ENCODE measurements around the gene PPM1M.

The PPM1M gene

DNA sequence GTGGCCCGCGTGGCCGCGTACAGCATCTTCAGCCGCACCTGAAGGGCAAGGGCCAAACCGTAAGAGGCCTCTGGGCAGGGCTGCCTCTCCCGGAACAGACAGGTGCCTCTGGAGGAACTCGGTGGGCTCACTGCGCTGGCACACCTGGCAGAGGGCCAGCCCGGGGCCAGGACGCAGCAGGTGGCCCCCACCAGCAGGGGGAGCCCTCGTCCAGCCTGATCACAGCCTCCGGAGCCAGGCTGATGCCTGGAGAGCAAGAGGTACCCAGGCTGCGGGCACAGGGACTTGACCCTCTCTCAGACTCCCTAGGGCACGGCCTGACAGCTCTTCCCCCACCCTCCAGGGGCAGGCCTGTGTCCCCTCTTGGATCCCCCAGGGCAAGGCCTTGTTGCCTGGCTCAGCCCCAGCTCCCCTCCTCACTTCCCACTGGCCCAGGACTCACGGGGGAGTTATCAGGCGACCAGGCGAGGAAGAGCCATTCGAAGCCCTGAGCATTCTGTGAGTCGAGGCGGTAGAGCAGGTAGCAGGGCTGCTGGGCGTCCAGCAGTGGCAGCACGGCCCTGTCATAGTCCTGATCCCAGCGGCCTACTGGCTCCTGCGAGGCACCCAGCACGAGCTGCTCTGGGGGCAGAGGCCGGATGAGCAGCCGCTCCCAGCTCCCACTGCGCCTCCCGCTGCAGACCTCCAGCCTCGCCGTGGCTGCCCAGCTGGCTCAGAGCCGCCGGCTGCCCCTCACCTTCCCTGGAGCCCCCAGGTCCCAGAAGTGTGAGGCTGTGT lies 13.9 kb upstream of the PPM1M start:
- DNase-seq: peak; percentile 62 to 81

DNA sequence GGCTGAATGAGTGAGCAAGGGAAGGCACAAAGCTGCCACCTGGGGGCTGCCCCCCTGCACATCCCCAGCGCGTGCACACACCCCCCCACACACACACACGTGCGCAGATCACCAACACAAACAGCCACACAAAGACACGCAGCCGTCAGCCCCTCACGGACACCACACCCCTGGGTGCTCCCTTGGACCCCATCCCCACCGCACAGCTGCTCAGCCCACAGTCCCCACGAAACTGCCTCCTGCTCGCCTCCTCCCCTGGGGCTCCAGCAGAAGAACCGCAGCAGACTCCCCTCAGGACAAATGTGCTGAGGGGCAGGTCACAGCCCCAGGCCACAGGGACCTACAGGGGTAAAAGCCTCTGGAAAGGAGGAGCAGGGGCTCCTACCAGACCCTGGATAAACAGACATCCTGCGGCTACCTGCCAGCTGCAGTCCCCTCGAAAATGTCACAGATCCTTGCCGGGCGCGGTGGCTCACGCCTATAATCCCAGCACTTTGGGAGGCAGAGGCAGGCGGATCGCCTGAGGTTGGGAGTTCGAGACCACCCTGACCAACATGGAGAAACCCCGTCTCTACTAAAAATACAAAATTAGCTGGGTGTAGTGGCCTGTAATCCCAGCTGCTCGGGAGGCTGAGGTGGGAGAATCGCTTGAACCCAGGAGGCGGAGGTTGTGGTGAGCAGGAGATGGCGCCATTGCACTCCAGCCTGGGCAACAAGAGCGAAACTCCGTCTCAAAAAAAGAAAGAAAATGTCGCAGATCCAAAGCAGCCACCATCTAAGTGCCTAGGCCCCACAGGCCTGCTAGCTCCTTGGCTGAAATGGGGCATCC lies 13.1 kb upstream of the PPM1M start:
- no peak for DNase-seq

DNA sequence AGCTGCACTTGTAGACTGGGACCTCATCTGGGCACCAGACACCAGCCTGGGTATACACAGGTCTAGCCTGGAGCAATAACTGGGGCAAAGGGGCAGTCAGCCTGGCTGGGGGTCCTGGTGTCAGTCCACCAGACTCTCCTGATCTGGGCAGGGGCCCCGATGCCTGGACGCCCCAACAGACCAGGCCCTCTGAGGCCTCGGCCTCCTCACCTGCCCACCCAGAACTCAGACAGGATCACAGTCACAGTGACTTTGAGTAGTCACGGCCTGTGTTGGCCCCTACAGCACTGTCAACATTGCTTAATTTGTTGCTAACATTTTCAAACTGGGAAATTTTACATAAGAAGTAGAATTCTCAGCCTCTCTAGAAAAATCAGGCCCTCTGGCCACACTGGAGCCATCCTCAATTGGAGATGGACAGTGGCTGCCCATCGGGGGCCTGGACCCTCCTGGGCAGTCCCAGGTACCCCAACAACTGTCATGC lies 12.4 kb upstream of the PPM1M start:
- DNase-seq: no peak

DNA sequence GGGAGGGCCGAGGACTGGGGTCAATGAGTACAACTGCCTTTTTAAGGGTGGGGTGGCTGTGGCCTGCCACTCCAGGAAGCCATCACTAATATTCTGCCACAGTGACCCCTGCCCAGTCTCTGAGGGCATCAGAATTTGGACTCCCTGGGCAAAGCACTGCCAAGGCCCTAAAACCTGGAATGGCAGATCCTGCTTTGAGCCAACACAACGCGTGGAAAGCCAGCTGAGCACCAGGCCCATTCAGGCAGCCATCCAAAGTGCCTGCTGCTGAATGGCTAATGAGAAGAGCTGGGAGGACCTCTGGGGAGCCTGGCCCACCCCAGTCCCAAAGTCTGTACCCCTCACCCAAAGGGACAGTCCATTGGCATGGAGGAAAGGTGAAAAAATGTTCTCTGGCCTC lies 11.6 kb upstream of the PPM1M start:
- no peak for DNase-seq

DNA sequence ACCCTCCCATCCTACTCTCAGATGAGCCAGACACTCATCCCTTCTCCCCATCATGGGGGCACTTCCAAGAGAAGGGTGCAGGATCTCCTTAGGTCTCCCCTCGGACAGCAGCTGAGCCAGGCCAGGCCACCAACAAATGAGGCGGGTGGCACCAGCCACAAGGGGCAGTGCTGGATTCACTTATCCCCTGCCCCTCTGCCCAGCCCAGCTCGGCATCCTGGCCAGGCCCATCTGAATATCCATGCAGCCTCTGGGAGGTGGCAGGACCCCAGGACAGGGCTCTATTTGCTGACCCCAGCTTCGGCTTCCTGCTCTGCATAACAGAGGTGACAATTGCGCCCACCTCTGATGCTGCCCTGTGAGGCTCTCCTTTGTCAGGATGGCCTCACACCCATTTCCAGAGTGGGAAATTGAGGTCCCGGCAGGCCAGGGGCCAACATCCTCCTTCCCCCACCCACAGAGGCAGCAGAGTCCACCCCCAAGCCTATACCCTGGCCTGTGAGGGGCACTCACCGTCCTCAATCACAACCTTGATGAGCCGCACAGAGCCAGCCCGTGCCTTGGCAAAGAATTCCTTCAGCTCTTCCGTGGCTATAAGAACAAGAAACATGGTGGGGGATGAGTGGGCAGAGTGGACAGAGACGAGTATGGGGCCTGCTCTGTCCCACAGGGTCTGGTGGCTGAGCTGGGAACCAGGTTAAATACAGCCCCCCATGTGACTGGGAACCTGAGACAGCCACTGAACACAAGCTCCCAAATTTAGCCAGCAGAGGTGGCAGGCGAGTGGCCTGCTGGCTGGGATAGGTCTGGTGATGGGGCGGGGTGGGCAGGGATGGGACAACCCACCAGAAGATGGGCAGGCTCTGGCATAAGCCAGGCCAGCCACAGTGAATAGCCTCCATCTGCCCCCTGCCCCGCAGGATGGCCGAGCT lies 10.8 kb upstream of the PPM1M start:
- no peak for DNase-seq

DNA sequence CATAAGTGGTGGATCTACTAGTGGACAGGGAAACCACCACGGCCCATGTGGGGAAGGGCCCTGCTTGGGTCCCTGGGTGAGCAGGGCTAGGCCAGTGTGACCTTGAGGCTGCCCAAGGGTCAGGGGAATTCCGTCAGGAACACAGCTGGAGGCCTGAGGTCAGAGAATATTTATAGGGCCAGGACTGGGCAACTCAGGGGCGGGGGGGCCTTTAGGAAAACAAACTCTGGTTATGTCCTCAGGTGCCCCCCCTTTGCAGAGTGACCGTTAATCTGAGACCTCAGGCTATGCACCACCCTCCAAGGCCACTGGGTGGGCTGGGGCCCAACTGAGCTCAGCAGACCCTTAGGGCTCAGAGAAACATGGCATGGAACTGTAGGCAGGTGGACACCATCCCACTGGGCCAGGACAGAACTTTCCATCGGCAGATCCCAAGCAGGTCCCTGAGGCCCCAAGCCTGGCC lies 9.1 kb upstream of the PPM1M start:
- DNase-seq: no peak

DNA sequence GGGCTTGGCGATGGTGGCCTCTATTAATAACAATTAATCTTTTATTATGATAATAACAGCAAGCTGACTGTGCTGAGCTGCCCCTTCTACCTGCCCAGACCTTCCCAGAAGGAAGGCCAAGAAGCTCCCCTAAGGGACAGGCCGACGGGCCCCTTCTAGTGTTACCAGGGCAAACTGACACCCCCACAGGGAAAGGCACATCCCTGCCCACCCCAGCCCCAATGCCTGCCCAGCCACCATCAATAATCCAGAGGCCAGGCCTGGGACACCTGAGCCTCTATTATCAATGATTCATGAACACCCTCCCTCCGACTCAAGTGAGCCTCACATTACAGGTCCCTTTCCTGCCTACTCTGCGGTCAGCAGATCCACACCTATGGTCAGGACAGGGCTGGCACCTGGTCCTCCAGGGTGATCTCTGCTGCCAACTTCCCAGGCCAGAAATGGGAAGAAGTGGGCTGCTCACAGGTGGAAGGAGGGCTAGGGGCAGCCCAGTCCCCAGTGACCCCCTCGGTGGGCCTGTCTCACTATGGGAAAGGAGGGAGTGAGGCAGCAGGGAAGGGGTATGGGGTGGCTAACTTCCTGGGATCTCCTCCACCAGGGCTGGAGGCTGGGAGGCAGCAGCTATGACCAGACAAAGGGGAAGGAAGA lies 8.4 kb upstream of the PPM1M start:
- DNase-seq: no peak

DNA sequence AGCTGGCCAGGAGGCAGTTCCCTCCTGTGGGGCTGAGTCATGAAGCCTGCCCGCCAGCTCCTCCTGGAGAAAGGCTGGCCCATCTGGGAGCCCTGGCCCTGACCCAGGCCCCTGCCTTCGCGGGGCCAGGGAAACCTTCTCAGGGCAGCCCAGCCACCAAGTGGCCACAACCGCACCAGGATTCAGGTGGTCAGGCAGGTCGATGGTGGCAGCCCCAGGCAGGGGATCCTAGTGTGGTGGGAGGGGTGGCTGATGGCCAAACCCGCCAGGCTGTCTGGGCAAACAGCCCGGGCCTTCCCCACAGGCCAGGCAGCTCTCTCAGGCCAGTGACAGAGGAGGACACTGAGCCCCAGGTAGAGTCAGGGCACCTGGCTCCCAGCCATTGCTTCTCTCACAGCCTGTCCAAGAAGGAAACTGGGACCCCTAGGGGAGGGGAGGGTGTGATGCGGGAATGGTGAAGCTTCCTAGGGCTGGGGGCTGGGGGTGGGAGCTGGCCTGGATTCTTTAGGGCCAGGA lies 7.8 kb upstream of the PPM1M start:
- peak; percentile 76 to 88 for DNase-seq

DNA sequence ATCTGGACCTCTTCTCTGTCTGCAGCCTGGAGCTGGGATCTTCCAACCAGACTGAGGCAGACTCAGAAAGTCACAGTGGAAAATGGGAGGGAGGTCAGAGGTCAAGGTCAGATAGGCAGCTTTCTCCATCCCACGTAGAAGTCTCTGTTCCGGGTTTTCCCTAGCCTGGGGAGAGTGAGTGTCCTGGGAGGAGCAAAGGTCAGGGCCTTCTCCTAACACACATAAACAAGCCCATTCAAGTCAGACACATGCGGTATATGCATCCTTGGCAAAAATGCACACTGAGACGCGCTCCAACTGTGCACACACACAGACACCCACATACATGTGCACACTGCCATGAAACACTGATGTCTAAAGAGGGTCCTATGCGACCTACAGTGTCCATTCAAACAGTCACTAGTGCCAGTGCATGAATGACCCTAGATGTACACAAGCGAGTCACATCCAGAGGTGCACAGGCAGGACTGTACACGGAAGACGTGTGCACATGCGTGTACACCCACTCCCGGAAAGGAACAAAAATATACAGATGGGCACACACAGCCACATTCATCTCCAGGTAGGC lies 7.3 kb upstream of the PPM1M start:
- no peak for DNase-seq

DNA sequence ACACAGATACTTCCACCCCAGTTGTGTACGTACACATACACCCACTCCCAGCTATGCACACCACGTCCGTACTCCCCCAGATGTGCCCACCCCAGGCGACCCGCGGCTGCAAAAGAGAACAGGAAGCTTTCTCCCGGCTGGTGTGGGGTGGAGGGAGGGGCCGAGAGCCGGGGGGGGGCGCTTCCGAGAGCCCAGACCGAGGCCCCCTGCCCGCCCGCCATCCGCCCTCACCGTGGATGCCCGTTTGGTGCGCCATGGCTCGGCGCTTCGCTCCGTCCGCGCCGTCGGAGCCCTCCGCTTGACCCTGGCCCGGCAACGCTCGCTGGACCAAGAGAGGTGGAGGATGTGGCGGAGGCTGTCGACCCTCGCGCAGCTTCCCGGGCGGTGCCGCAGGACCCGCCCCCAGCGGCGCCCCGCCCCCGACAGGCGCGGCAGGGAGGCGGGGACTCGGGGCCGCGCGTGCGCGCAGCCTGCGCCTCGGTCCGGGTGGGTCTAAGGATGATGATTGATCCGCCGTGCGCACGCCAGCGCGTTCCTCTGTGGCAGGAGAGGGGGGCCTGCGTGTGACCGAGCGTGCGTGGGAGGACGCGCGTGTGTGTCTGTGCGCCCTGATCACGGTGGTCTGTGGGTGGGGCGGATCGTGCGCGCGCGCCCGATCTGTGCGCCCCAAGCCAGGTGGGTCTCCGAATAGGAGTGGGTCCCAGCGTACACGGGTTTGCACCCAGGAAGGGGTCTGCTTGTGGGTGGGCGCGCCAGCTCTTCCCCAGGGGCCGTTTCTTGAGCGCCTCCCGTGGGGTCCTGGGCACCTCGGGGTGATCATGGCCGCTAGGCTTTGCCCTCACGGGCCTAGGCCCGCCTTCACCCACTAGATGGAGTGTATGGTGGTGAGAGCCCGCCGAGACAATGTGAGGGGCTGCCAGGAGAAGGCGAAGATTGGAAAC lies 6.5 kb upstream of the PPM1M start, which contains the start of gene TWF2:
Gene TWF2 (minus strand): TSS at position 398 of the 941 bp plus-strand sequence. CDS start 142 bp downstream, at position 256.
- DNase-seq: peak; percentile 57 to 77

DNA sequence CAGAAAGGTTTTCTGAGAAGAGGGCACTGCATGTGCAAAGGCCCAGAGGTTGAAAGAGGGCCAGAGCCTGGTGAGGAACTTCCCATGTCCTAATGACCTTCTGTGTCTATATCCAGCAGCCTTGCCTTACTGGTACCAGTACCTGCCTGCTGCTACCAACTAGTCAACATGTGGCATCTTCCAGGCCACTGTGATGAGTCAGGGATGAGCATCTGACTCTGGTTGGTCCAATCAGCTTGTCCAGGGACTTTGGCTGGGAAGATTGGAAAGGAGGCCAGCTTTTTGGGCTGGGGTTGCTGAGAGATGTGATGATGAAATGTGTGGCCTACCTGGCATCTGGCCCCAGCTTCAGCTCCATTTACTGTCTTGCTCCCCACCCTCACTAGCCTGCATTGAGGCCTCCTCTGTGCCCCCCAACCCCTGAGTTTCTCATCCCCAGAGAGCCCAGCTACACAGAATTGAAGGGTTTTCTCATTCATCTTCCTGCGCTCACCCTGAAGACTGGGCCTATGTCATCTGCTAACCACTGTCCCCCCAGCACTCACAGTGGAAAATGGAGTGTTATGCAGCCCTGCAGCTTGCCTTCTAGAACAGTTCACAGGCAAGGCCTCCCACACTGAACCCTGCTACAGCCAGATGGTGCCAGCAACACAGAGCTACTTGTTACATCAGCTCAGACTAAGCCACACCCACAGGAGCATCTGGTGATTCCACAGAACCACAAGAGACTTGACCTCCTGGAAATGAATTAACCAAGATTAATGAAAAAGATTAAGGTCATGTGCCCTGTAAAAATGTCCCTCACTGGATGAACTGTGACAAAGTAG lies 5.3 kb upstream of the PPM1M start:
- peak; percentile 81 to 85 for DNase-seq

DNA sequence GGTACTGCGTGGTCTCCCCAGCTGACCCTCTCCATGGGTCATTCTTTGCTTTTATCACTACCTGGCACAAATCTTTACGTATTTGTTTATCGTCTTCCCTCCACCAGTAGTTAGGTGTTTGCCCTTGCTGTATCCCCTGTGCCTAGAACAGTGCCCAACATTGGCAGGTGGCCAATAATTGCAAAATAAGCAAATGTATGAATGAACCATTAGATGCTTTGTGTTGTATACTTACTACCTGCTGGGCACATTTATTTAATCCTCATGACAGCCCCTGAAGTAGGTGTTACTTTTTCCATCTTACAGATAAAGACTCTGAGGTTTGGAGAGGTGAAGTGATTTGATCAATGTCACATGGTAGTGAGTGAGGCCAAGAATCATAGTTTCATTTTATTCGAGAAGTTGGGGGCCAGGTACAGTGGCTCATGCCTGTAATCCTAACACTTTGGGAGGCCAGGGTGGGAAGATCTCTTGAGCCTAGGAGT lies 4.6 kb upstream of the PPM1M start:
- no peak for DNase-seq

DNA sequence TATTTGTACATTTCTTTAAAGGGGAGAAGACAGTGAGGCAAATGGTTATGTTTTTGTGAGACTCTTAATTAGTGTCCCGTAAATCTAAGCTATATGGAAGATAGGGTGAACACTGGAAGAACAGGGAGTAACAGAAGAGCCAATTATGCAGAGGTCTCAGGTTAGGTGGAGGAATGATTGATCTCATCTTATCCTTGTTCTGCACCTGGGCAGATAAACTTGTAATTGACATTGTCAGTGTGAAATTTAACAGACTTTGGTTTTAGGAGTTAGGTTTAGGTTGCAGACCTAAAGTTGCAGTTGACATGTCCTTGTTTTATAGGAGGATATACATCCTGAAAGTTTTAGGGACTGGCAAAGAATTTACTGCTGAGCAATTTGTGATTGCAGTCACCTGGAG lies 3.5 kb upstream of the PPM1M start:
- no peak for DNase-seq

DNA sequence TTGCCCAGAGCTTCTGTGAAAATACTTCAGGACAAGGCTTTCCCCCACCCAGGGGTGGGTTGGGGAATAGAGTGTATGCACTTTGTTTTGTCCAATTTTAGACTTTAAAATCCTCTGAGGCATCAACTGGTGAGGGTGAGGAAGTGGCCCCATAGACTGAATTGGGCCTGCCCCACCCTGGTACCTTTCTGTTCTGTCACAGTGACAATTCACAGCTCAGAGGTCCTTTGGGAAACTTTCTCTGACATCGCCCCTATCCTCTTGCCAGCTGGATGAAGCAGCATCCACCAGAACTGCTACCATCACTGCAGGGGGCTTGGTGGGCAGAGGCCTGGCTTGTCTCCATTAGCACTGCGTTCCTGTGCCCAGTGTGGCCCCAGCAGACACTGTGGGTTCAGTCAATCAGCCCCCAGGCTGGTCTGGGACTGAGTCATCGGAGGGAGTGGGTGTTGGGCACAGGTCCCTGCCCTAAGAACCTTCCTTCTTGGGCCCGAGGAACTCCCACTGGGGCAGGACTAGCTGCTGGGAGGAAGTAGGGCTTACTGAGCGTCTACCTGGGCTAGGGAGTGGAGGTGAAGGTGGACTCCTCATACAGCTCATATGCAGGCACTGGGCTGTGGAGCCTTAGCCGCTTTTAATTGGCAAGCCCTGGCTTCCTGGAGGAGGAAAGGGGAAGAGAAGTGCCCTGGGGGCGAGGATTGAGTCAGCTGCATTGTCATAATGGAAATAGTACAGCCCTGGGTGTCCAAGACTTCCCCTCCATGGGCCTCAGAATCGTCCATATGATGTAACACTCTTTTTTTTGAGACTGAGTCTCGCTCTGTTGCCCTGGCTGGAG lies 1.5 kb upstream of the PPM1M start:
- peak; percentile 98 to 99 for DNase-seq

DNA sequence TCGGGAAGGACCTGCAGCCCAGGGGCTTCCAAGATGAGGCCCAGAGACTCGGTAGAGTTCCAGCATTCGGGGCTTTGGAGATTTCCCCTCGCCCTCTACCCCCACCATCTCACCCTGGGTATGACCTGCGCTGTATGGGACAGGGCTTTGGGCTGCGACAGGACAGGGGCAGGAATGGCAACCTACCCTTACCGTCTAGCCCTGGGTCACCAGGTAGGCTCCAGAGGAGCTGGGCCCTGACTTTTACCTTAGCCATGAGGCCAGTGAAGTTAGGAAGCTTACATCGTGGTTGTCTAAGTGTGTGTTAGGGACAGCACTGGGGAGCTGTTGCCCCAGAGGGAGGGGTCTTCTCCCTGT lies 683 bp downstream of the PPM1M start:
- no peak for DNase-seq

DNA sequence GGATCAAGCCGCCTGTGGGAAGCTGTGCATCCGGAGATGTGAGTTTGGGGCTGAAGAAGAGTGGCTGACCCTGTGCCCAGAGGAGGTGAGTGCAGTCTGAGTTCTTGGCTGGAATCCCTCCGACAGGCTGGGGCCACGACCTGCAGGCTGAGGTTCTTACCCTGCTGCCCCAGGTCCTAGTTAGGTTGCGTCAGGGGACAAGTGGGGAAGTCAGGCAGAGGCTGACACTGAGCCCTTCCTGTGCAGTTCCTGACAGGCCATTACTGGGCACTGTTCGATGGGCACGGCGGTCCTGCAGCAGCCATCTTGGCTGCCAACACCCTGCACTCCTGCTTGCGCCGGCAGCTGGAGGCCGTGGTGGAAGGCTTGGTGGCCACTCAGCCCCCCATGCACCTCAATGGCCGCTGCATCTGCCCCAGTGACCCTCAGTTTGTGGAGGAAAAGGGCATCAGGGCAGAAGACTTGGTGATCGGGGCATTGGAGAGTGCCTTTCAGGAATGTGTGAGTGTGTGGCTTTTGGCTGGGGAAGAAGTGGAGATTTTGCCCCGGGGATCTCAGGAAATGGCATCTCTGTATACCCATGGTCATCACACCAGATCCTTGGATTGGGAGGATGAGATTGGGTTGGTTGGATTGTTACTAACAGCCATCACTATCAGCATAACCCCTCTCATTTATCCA lies 1.3 kb downstream of the PPM1M start:
- DNase-seq: peak; percentile 78

DNA sequence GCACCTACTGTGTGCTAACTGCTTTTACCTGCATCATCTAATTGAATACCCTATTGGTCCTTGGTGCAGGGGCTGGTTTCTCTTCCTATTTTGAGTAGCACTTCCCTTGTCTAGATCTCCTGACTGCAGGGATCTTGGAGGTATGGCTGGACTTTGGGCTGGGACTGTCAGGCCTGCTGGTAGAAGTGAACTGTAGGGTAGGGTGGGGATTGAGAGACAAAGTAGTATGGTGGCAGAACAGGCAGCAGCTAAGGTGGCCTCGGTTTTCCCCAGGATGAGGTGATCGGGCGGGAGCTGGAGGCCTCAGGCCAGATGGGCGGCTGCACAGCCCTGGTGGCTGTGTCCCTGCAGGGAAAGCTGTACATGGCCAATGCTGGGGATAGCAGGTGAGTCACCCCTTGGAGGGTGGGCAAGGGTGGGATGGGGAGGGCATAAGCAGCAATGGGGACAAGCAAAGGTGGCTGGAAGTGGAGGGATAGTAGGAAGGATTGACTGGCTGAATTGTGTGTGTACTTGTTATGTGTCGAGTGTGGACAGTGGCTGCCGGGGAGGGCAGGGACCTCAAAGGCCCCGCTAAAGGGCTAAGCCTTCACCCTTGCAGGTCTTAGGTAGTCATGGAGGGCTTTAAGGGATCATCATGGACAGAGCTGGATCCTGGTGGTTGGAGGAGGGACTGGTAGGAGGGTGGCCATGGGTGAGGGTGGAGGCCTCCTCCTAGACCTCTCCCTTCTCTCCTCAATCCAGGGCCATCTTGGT lies 2.0 kb downstream of the PPM1M start:
- DNase-seq: no peak

All from AML-193 (cell line).